H1 (cell line): ENCODE results near the gene CDCA3. TPM values are rescaled to one million over a fixed set of nuclear protein-coding genes. Genes with fewer than 3 reads are reported as not detected.

Experiments used
- CTCF ChIP-seq, 3 experiments: IDR thresholded peaks; 1 replicate in 2 of 3; 2 replicates in 1 of 3; pipeline versions ENCODE4 v1.5.1 to v1.6.1; 2011; ENCODE audit warnings: low read length in 3 of 3, mild to moderate bottlenecking in 3 of 3, inconsistent platforms in 2 of 3, low read depth in 1 of 3, moderate library complexity in 1 of 3; ENCODE audit not compliant: insufficient read depth in 1 of 3; ENCODE audit errors: control extremely low read depth in 1 of 3
- NANOG ChIP-seq: IDR thresholded peaks from 2 replicates; pipeline ENCODE4 v1.6.1; 2011; ENCODE audit warnings: low read length, low read depth, mild to moderate bottlenecking, inconsistent platforms; ENCODE audit not compliant: insufficient read depth, poor library complexity, severe bottlenecking
- PHF8 ChIP-seq: fragments of 200-600 bp; sonication (generic); conservative IDR thresholded peaks from 2 replicates; pipeline ENCODE4 v1.7.1; 2012; ENCODE audit warnings: low read depth, mild to moderate bottlenecking, inconsistent platforms, low read length, moderate library complexity
- SAP30 ChIP-seq: fragments of 300-600 bp; sonication (generic); IDR thresholded peaks from 2 replicates; pipeline ENCODE4 v1.7.1; 2012; ENCODE audit warnings: low read length, moderate library complexity, mild to moderate bottlenecking, inconsistent platforms; ENCODE audit not compliant: insufficient read depth, insufficient replicate concordance
- polyA plus RNA-seq, 7 experiments: library from polyadenylated mRNA; depleted of rRNA in 3 of 7; stranded (reverse) in 5 of 7; unstranded in 2 of 7; fragments of >200 nt in 5 of 7; fragments of 200-250 nt in 2 of 7; gene quantifications; 1 replicate in 5 of 7; 2 replicates in 1 of 7; 4 replicates in 1 of 7; pipeline versions ENCODE4 v1.2.1 to v1.2.3, GENCODE V29; 2011 to 2013; ENCODE audit warnings: missing spikeins in 2 of 7, mixed read lengths in 2 of 7
- total RNA-seq: library from RNA; stranded (reverse); fragmentation: NEBNext Ultra II Directional; extraction: Animal tissue kit (Norgen Biotek cat#: 25700); gene quantifications from 2 replicates; pipeline ENCODE4 v1.2.1, GENCODE V29; 2021
- TF ChIP-seq, protein P1 (sequence below): IDR thresholded peaks from 2 replicates; pipeline ENCODE4 v1.6.1; 2012; ENCODE audit warnings: inconsistent platforms

Gene CDCA3
- total and polyA plus RNA-seq, 2 of the 8 experiments (the other 6 are each of a cell fraction or from before 2014, with no cell fraction given) = 47.7 to 71.2 TPM

GRCh38 chr12:6843118-6843902 lies 7.8 kb downstream of the CDCA3 start (continued):
- TF ChIP-seq, protein P1, sequence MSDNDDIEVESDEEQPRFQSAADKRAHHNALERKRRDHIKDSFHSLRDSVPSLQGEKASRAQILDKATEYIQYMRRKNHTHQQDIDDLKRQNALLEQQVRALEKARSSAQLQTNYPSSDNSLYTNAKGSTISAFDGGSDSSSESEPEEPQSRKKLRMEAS = peak; percentile 56
- TF ChIP-seq NANOG (no peak), CTCF (IDR thresholded peaks at IDR 0.05; ENCODE audit: control extremely low read depth in 1 of 3, insufficient read depth in 1 of 3, low read depth in 1 of 3, low read length in 3 of 3) (peak in 2 of 3 experiments; percentile 22 to 26; a peak in 2 of 4 replicates), SAP30 (no peak), PHF8 (no peak)
- TF ChIP-seq, all 59 proteins: peak for 4
